ENCODE measurements around the gene GPRIN2.

The GPRIN2 gene

GRCh38 chr10:46565591-46566332 lies 9.3 kb upstream of the GPRIN2 start:
- peak; percentile 57 for DNase-seq

DNA sequence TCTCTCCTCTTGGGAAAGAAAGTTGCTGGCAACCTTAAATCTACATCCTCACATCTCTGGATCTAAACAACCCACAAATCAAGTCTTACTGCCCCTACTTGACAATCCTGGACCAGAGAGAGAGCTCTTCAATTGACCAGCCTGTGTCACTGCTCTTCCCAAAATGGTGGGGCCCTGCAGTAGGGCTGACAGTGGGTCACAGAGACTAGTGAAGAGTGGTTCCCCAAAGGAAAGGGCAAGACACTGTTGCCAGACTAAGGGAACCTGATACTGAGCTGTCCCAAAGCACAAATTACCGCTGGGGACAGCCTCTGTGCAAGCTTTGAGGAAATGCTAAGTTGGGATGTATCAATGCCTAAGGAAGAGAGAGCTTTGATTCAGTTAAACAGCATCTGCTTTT lies 4.5 kb upstream of the GPRIN2 start:
- peak; percentile 0 for DNase-seq

DNA sequence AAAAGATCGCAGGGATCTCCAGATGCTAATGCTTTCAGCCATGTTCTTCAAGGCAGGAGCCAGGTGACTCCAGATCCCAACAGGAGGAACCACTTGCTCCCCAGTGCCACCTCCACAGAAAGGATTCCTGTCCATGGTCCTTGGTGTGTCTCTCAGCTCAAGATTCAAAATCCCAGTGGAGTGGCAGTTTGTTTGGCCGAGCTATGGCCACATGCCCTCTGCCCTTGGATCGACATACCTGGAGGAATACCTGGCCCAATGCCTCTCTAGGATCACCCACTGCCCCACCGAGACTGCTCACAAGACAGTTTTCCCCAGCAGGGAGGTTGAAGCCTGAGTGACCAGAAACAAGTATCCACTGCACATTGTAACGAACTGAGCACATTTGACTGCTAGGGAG lies 3.9 kb upstream of the GPRIN2 start:
- peak; percentile 0 for DNase-seq

DNA sequence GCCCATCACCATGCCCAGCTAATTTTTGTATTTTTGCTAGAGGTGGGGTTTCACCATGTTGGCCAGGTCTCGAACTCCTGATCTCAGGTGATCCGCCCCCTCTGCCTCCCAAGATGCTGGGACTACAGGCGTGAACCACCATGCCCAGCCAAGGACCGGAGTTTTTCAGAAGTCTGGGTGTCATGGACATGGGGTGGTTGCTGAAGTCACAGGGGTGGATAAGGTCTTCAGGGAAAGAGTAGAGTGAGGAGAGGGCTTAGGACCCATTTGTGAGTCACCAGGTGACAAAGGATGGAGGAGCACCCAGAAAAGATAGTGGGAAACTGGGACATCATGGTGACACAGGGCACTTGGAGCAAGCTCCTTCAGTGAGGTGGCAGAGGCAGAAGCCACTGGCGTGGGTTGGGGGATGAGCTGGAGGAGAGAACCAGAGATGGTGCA lies 2.8 kb upstream of the GPRIN2 start:
- peak; percentile 1 for DNase-seq

- DNase-seq: no peak
Measured at GRCh38 chr10:46558392-46559185, 2.1 kb upstream of the GPRIN2 start.

DNA sequence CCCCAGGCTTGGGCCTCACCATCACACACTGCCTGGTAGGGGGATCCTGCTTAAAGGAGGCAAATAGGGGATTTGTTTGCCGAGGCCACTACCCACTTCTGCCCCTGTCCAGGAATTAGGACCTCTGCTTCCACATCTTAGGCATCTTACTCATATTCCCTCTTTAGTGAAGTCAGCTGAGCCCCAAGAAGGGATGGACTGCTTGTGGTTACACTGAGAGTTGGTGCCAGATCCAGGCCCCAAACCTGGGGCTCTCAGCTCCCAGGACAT lies 1.6 kb upstream of the GPRIN2 start:
- DNase-seq: no peak

GRCh38 chr10:46557319-46558121 lies 1.1 kb upstream of the GPRIN2 start:
- DNase-seq: no peak

DNA sequence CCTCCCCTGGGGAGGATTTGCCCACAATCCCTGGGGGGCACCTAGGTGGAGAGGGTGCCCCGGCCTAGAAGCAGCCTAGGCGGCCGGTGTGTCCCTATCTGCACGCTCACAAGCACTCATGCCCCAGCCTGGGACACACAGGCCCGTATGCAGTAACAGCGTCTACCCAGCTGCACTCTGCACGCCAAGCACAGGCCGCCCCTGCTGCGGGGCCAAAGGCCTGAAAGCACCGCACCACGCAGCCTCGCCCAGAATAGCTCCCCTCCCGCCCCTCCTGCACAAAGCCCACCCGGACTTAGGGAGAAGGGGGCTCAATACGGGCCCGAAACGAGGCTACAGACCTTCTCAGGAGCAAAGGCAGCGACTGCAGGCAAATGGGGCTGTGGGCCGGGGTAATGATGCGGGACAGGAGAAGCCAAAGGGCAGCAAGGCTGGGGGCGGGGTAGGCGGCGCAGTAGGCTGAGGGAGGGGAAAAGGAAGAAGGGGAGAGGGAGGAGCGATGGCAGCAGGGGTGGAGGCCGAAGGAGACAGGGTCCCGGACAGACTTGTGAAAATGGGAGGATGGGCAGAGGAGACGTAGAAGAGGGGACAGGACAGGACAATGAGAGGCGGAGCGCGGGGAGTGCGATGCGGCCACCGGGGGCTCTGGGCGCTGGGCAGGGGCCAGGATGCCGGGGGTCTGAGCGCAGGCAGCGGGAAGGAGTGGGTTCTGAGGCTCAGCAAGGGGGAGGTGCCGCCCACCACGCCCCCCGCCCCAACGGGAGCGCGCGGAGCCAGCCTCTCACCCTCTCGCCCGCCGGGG lies 544 bp downstream of the GPRIN2 start:
- DNase-seq: no peak

- DNase-seq: no peak
Measured at GRCh38 chr10:46555366-46555712, 1.1 kb downstream of the GPRIN2 start.

DNA sequence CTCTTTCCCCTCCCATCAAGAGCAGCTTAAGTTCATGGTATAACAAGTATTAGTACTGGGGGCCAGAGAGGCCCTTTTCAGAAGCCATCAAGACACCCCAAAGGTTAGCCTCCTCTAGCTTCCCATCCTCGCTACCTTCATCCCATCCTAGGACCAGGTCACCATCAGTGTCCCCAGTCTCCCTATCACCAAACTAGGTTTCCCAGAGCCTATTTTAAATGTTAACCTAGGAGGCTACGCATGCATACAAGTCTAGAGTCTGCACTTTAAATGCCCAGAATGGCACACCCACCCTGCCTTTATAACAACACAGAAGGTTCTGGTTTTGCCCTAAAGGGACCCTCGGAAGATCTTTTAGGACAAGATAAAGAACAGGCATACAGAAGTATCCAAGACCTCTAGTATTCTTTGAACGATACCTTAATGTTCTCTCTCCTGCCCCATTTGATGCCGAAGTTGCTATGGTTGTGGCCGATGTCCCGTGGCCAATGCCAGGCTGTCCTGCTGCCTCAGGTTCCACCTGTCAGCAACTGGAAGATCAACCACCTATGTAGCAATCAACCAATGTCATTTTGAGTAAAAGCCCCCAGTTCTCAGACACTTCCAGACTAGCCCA lies 2.2 kb downstream of the GPRIN2 start:
- DNase-seq: no peak

DNA sequence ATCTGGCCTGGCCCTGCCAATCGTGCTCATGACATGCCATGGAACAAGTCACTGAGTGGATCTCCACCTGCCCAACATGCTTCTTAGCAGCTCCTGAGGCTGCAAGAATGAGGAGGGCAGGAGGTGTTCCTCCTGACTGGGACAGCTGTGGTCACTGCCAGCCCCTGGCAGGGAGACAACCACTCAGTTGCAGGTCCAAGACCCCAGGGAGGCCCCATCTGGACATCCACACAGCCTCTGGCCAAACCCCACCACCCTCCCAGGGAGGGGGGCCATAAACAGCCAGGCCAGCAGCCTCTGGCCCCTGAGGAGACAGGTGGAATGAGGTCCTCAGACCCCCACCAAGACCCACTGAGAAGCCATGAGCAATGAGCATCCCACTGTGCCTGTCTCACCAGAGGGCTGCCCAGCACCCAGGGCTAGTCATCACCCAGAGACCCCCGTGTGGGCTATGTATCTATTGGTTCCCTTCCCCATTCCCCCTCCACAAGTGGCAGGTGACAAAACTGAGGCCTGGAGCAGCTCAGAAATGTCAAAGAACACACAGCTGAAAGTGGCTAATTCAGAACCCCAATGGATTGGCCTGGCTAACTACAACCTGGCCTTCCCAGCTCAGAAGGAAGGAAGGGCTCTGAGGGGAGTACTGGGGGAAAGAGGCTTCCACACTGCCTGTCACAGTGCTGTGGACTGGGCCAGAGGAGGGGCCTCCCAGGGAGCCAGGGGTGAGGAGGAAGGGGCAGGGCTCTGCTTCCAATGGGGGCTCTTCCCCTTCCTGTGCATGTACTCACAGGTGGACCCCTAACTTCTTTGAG lies 3.0 kb downstream of the GPRIN2 start:
- no peak for DNase-seq

DNA sequence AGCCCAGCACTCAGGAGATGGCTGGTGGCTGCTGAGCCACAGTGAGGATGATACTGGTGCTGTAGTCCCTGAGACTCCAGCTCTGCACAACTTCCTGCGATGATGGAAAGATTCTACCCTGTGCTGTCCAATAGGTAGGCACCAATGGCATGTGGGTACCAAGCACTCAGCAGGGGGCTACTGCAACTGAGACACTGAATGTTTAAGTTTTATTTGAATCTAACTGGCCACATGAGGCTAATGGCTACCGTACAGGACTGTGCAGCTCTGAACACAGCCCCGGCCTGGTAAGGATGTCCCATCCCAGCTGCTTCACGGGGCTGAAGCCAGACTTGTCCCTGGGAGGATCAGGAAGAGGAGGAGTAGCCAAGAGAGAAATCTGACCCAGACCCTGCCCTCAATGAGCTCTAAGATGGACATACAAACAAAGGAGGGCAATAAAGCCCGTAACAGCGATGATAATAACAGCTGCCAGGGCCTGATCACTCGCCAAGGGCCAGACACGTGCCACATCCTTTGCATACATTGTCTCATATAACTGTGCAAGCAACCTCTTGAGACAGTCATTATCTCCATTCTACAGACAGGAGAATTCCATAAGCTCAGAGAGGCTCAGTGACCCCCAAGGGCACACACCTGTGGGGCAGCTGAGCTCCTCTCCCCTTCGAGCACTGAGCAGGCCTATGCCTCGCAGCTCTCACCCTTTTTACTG lies 3.8 kb downstream of the GPRIN2 start:
- no peak for DNase-seq

DNA sequence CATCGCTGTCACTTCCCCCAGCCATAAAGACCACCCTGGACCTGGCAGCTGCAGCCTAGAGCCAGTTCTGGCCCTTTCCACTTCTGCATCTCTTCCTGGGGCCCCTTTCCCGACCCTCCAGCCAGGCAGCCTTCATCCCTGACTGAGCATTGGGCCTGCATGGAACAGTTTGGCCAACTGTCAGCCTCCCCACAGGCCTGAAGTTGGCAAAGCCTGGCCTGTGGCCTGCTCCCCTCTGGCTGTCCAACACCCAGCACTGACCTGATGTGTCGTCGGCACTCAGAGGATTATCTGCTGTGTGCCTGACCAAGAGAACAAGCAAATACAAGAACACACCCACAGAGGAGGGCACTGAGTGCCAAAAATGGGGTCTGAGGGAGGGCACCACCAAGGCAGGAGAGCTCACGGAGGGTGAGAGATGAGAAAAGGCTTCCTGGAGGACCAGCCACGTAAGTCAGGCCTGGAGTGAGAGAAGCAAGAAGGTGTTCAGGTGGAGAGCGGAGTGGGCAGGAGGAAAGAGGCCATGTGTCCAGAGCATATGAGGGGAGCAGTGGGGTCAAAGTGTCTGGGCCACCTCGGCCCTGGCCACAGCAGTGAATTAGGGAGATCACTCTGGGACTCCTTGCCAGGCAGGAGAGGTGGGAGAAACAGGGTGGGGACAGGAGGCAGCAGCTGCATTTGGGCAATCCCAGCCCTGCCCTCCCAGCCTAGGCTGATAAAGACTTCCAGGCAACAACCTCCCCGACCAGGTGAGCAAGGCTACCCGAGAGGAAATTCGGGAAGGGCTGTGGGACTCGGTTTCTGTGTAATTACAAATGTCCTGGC lies 4.5 kb downstream of the GPRIN2 start:
- no peak for DNase-seq

DNA sequence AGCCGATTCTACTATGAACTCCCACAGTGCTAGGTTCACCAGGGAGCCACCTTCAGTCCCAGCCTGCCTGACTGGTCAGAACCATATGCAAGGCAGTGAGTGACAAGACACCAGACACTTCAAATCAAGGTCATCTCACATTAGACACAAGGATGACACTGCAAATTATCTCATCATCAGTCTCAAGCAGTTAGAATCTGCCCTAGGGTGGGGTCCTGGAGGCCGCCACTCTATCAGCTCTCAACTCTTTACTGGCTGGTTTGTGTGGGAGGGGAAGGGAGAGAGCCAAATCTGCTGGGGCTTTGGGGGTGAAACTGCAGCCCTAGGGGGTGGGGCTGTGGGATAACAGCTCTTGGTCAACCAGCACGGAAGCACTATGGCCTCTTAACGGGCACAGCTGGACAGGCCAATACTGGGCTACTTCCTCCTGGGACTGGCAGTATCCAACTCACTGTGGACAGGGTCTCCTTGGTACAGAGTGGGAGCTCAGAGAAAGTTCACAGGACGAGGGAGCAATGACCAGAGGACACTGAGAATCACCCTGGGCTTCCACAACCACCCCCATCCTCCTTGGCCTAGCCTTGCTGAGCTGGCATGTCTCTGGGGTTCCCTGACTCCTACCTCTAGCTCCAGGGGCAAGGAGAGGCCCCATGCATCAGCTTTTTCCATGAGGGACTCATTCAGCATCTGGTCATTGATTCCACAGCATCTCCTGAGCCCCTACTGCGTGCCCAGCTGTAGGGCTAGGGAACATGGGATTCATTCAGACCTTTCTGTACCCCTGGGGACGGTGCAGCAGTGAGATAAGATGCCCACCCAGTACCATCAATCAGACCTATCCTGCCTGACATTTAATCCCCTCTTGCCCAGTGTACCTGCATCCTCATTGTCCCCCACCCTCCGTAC lies 5.4 kb downstream of the GPRIN2 start:
- no peak for DNase-seq

DNA sequence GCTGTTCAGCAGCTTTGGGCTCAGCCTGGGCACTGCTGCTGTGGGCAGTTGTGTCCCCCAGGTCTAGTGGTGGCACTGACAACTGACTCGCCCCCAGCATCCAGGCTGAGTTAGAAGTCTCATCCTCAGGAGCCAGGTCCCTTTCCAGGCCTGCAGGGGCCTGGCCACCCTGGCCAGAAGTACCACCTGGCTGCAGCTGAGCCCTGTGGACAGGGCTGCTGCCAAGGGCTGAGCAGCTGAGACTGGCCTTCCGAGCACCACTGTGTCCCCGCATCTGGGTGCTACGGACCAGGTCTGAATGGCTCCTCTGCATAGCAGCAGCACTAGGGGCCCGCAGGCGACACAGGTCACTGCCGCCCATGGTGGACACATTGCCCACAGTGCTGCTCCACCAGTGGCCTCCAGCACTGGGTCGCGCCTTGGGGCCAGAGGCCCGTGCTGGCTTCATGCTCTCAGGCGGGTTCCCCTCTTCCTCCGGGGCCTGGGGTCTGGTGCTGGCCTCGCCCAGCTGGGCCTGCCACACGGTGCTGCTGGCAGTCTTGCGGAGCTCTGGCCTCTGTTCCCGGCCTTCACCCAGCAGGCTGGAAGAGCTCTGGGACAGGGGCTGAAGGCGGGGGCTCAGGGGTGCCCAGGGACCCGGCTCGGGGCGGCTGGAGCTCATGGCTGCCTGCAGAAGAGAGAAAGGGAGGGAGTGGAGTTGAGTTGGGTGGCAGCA lies 6.2 kb downstream of the GPRIN2 start:
- DNase-seq: no peak

- DNase-seq: no peak
Measured at GRCh38 chr10:46549171-46550075, 7.0 kb downstream of the GPRIN2 start.

DNA sequence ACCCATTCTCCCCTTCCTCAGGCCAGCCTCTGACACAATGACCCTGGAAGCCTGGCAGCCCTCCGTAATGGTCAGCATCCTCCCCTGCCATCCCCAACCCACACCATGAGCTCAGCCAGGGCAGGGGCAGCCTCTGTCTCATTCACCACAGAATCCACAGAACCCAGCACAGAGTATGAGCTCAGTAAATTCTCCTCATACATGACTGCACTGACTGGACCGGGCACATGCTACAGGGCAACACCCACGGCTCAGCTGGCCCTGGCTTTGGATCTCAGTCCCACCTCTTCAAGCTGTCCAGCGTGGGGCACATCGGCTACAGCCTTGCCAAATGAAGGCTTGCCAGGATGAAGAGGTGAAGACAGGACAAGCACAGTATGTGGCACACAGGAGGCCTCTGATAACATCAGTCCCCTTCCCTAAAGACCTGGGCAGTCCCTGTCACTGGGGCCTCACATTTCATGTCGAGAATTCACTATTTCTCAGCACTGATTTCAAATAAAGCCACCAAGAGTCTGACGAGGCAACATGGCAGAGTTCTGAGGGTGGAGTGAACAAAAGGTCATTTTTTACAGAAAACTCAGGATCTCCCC lies 7.9 kb downstream of the GPRIN2 start:
- no peak for DNase-seq
